Measurements from ENCODE around the gene CIART.

DNA sequence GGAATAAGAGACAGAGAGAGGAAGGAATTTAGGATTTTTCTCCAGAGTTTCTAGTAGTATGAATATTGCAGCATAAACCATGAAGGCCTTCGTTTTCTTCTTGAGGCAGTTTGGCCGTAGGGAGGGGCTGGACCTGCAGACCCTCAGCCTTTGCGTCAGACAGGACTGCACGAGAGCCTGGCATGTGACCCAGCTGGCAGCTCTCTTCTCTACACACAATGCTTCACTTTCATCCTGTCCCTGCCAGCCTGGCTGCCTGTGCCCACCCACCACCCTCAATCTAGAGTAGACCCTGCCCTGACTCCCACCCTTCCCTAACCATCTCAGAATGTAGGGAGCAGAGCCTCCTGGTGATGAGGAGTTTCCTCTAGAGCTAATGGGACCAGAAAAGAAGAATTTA is 23.1 kb upstream of the CIART start:
- TF ChIP-seq, protein P1, sequence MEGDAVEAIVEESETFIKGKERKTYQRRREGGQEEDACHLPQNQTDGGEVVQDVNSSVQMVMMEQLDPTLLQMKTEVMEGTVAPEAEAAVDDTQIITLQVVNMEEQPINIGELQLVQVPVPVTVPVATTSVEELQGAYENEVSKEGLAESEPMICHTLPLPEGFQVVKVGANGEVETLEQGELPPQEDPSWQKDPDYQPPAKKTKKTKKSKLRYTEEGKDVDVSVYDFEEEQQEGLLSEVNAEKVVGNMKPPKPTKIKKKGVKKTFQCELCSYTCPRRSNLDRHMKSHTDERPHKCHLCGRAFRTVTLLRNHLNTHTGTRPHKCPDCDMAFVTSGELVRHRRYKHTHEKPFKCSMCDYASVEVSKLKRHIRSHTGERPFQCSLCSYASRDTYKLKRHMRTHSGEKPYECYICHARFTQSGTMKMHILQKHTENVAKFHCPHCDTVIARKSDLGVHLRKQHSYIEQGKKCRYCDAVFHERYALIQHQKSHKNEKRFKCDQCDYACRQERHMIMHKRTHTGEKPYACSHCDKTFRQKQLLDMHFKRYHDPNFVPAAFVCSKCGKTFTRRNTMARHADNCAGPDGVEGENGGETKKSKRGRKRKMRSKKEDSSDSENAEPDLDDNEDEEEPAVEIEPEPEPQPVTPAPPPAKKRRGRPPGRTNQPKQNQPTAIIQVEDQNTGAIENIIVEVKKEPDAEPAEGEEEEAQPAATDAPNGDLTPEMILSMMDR (IDR thresholded peaks at IDR 0.05): no peak
- no peak for TF ChIP-seq ZFX (IDR thresholded peaks at IDR 0.05; ENCODE audit: borderline replicate concordance)
